Stimulated activated CD8-positive, alpha-beta memory T cell treated with anti-CD3 and anti-CD28 coated beads, Interleukin-4, amount 100 ng/mL, for 48 hours (primary cell): Measurements from ENCODE around the gene HSBP1L1.
"Not testable (repeated sequence)": the region's sequence is repeated elsewhere in the genome, so short reads cannot be mapped to it uniquely, and the experiment has no call there.

Source experiments
- DNase-seq: peaks from one replicate; pipeline ENCODE4 v3.0.0-alpha.2; 2020

Gene HSBP1L1

DNA sequence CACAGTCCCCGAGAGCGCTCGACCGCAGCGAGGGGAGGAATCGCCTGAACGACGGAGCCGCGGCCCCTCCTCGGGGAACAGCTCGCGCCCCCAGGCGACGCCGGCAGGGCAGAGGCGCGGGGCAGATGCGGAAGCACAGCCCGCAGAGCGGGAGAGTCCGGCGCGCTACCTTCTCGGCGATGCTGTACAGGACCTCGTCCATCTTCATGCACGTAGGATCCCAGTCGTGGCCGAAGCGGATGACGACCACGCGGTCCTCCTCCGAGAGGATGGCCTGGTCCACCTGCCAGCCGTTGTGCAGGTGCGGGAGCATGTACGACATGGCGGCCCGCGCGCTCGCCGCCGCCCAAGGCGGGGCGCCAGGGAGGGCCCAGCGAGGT lies 23.6 kb downstream of the HSBP1L1 start:
- DNase-seq = peak; percentile 71

DNA sequence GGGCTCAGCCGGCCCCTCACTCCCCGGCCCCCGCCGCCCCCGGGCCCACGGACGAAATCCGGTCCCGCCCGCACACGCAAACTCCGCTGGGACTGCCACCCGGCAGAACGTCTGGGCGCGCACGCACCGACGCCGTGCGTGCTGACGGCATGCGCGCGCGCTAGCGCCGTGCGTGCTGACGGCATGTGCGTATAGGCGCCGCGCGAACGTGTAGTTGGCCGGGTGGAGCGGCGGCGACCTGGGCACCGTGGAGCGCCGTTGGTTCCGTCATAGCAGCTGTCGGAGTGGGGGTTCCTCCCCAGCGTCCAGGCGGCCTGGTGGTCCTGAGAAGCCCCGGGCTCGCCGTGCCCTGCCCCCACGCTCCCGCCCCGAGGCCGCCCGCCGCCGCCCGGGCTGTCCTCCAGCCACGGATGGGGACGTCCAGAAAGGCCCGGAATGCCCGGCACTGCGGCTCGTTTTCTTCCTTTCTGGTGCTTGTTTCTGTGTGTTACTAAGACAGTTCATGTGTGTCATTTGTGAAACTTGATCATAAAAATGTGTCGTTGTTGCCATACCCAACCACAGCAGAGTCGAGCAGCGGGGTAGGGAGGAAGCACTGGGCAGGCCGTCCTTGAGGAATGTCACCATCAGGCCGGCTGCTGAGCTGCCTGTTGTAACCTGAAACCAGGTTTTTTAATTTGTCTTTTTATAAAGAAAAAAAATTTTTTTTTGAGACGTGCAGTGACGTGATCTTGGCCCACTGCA lies 24.2 kb downstream of the HSBP1L1 start, which contains the start of gene TXNL4A:
TXNL4A (minus strand) TSS at position 113 of the 744 bp plus-strand sequence. CDS start 171 bp downstream, outside the sequence.
- peak; percentile 89 for DNase-seq

DNA sequence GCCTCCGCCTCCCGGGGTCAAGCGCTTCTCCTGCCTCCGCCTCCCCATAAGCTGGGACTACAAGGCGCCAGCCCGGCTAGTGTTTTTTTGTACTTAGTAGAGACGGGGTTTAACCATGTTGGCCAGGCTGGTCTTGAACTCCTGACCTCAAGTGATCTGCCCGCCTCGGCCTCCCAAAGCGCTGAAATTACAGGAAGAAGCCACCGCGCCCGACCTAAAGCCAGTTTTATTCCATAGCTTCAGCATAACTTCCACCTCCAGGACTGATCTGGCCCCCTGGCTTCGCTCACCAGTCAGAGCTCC lies 24.7 kb downstream of the HSBP1L1 start:
- DNase-seq = no peak

DNA sequence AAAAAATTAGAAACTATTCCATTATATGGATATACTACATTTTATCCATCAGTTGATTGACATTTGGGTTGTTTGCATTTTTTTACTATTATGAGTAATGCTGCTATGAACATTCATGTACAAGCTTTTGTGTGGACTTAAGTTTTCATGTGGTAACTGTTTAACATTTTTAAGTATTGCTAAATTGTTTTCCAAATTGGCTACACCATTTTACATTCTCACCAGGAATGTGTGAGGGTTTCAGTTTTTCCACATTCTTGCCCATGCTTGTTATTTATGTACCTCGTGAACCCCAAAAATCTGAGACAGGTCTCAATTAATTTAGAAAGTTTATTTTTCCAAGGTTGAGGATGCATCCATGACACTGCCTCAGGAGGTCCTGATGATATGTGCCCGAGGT lies 27.1 kb downstream of the HSBP1L1 start:
- no peak for DNase-seq

DNA sequence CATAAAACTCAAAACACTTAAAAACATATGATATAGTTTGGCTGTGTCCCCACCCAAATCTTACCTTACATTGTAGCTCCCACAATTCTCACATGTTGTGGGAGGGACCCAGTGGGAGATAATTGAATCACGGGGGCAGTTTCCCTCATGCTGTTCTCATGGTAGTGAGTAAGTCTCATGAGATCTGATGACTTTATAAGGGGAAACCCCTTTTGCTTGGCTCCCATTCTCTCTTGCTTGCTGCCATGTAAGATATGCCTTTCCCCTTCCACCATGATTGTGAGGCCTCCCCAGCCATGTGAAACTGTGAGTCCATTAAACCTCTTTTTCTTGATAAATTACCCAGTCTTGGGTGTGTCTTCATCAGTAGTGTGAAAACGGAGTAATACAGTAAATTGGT lies 35.3 kb downstream of the HSBP1L1 start:
- not testable (repeated sequence) for DNase-seq

DNA sequence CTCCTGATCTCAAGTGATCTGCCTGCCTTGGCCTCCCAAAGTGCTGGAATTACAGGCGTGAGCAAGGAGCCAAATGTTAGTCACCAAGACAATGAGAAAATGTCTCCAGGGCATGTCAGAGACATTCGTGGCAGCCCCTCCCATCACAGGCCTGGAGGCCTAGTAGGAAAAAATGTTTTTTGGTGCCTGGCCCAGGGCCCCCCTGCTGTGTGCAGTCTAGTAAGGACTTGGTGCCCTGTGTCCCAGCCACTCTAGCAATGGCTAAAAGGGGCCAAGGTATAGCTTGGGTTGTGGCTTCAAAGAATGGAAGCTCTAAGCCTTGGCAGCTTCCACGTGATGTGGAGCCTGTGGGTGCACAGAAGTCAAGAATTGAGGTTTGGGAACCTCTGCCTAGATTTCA lies 36.4 kb downstream of the HSBP1L1 start:
- DNase-seq = no peak

DNA sequence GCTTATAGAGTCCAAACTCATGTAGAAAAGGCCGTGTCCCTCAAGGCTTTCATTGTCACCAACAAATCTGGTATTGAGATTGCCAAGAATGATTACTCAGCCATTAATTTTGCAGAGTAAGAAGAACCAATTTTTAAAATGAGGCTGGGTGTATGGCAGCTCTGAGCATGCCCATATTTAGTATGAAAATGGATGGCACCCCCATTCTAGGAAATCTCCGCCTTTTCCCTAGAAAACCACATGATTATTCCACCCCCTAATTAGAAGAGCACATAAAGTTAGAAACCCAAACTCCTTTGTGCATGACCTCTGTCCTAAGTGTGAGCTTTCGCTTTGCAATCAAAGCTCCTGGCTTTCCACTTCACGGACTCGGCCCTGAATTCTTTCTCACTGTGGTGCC lies 38.0 kb downstream of the HSBP1L1 start:
- DNase-seq = no peak

DNA sequence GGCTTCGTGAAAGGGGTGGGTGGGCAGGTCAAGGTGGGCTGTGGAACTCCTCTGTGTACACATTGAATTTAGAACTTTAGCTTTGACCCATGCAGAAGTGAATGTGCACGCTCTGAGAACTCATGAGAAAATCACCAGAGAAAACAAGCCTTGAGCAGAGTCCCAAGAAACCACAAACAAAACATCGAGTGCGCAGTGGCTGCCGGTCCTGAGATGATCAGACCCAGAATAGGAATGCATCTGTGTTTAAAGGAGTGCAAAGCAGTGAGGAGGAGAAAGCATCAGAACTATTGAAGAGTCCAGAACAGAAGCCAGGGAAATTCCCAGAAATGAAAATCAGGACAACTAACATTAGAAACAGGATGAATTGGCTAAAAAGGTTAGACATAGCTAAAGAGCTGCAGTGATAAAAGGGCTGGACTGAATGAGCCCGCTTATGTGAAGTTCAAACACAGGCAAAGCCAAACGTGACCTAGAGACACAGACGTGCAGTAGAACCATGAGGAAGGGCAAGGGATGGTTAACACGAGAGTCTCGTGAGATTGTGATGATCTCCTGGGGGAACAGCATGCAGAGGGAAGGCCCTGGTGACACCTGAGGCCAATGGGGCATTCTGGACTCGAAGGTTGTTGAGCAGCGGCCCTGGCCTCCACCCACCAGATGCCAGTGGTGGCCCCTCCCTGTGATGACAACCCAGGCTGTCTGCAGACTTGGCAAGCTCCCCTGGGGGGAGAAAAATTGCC lies 40.3 kb downstream of the HSBP1L1 start:
- no peak for DNase-seq

DNA sequence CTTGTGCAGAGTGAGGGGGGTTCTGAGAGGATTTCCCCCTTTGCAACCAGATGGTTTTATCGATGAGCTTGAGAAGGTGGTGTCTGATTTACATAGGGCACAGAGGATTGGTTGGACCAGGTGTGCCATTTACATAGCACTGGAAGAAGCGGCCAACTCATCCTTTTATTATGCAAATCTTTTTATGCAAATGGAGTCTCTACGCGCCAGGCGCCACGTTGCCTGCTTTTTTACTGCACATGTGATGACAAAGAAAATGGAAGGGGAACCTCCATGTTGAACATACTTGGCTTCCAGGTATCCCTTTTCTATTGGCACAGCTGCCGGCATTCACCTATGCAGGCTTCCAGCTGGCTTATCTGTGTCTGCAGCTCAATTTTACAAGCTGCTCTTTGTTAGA lies 42.3 kb downstream of the HSBP1L1 start:
- DNase-seq = no peak

DNA sequence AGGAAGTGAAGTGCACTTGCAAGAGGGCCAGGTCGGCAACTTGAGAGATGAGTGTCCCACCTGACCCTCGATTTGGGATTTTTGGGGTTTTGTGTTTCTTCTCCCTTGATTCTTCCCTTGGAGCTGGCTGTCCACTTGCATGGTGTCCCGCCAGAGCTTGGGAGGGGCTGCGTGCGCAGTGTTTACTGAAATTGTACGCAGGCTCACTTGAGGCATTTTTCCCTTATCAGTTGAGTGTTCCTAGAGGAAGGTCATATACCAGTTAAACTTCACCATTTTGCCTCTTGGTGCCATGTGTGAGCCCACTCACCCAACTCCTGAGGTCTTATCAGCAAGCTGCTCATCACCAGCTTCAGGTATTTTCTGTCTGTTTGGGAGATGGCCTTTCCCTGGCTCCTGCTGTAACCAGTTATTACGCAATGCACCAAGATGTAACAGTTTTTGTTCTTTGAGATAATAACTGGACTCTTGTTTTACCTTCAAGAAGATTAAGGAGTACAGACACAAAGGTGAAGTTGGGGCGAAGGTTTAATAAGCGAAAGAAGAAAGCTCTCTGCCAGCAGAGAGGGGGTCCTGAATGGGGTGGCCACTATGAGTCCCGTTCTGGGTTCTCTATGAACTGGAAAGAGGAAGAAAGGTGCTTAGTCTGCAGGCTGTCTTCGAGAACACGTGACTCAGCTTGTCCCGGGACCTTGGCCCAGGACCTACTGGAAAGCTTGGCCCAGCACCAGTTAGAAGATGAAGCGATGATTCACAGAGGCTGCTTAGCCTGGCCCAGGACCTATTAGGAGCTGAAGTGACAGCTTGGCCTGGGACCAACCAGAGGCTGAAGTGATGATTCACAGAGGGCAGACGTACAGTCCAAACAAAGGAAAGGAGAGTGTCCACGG lies 45.5 kb downstream of the HSBP1L1 start:
- DNase-seq = no peak

DNA sequence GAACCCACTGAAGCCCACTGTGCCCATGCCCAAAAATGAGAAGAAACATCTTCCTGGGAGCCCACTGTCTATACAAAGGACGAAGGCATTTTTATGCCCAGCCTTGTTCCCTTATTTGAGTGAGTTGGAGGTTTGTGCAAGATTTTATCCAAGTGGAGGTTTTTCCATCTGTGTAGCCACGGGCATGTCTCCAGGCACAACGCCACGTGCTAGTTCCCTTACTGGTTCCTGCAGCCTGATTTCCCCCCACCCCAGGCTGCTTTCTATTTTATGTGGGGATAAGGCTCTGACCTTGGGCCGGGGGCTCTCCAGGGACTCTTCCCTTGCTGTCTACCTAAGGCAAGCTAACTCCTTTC lies 46.1 kb downstream of the HSBP1L1 start:
- DNase-seq = no peak

DNA sequence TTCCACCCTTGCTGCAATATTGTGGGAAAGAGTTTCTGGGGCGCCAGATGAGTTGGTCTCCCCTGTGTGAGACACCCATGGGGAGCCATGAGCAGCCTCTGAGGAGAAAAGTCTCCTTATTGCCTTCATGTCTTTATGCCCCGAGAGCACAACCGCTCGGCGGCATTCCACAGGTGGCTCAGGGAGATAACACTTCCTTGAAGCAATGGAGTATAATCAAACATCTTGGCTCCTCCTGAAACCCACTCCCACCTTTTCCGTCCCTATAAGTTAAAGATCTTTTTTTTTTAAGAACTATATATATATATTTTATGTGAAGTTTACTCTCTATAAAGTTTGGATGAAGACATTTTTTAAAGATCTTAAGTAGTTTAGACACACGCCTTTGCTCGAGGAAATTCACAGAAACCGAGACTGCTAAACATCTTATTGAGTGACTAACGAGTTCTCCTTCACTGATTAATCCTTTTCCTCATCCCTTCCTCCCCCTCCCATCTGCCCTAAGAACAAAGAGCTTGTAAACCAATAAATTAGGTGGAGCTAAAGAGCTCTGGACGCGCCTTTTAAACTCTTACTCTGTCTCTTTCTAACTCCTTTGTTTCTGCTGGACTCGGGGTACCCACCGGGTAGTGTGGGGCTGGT lies 47.2 kb downstream of the HSBP1L1 start:
- not testable (repeated sequence) for DNase-seq

DNA sequence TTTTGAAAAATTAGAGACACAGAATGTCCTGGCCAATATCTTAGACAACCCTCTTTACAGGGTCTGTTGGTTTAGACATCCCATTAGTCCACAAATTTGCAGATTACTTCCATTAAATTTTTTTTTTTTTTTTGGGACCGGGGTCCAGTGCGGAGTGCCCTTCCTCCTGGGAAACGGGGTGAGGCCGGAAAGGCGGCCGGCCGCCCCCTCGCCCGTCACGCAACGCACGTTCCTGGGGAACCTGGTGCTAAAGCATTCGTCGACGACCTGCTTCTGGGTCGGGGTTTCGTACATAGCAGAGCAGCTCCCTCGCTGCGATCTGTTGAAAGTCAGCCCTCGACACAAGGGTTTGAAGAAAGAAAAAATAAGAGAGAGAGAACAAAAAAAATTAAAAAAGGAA lies 48.3 kb downstream of the HSBP1L1 start:
- no peak for DNase-seq
